GM19372 (cell line): ENCODE measurements around the gene BRCC3.

Experiments
- ATAC-seq: cut with Tn5 transposase; IDR thresholded peaks from one replicate; pipeline ENCODE4 v1.9.1; 2021; ENCODE audit warnings: mild to moderate bottlenecking, low read depth, moderate library complexity; ENCODE audit not compliant: unreplicated experiment

BRCC3 gene

GRCh38 chrX:155056877-155057792 is 14.2 kb upstream of the BRCC3 start:
- no peak for ATAC-seq

- no peak for ATAC-seq
These were observed 9.5 kb upstream of the BRCC3 start for GRCh38 chrX:155061760-155062159.

GRCh38 chrX:155065035-155065734 is 6.1 kb upstream of the BRCC3 start:
- no peak for ATAC-seq

GRCh38 chrX:155068165-155068564 is 3.1 kb upstream of the BRCC3 start:
- ATAC-seq, result no peak

GRCh38 chrX:155069414-155069813 is 1.9 kb upstream of the BRCC3 start:
- no peak for ATAC-seq

GRCh38 chrX:155070038-155070437 is 1.3 kb upstream of the BRCC3 start:
- no peak for ATAC-seq

GRCh38 chrX:155070663-155070974 is 689 bp upstream of the BRCC3 start:
- peak; percentile 8 for ATAC-seq

GRCh38 chrX:155071694-155072280 is 479 bp downstream of the BRCC3 start:
- ATAC-seq, result peak; percentile 10

- no peak for ATAC-seq
These were observed 15.0 kb downstream of the BRCC3 start for GRCh38 chrX:155086202-155086840.

- ATAC-seq, result no peak
These were observed 15.8 kb downstream of the BRCC3 start for GRCh38 chrX:155086961-155087735.

- peak; percentile 61 for ATAC-seq
These were observed 23.3 kb downstream of the BRCC3 start for GRCh38 chrX:155094468-155095061.

GRCh38 chrX:155105919-155106318 is 34.6 kb downstream of the BRCC3 start:
- ATAC-seq, result no peak

GRCh38 chrX:155108427-155108826 is 37.1 kb downstream of the BRCC3 start:
- no peak for ATAC-seq

- ATAC-seq, result no peak
These were observed 40.9 kb downstream of the BRCC3 start for GRCh38 chrX:155112171-155112570.

- ATAC-seq, result no peak
These were observed 41.8 kb downstream of the BRCC3 start for GRCh38 chrX:155113097-155113496.

- ATAC-seq, result no peak
These were observed 44.0 kb downstream of the BRCC3 start for GRCh38 chrX:155115174-155115819.

- ATAC-seq, result no peak
These were observed 56.2 kb downstream of the BRCC3 start for GRCh38 chrX:155127465-155127864.

GRCh38 chrX:155127940-155128339 is 56.6 kb downstream of the BRCC3 start:
- no peak for ATAC-seq

- ATAC-seq, result no peak
These were observed 60.8 kb downstream of the BRCC3 start for GRCh38 chrX:155132110-155132509.
